Measurements from ENCODE around the gene KRTAP10-7.
"Not testable (repeated sequence)": the region's sequence is repeated elsewhere in the genome, so short reads cannot be mapped to it uniquely, and the experiment has no call there.

Gene KRTAP10-7

DNA sequence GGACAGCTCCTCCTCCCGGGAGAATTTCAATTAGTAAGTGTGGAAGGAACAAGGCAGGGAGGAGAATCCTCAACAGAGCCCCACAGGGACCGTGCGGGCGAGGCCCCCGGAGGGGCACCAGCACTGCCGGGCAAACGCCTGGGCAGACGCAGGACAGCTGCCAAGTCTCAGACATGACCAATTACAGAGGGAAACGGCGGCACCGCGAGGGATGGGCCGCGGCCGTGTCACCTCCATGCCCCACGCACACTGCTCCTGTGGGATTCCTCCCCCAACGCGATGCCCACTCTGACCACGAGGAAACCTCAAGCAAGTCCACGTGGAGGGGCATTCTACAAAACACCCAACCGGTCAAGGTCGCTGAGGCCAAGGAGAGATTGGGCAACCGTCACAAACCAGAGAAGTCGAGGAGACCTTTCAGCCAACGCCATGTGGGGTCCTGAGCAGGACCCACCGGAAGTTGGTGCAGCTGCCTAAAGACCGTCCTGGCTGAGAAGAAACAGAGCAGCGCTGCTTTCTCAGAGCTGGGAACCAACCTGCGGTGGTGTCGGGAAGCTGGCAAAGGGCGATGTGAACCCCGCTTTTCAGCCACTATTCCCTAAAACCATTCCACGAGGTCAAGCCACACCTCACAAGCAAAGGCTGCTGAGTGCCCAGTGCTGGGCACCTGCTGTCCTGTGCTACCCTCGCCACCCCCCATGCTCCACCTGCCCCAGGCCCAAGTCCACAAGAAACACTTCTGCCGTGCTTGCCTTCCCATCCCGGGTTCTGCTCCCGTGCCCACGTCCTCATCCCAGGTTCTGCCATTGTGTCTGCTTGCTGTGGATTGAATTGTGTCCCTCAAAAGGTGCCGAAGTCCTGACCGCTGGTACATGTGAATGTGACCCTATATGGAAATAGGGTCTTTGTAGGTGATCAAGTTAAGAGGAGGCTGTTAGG lies 28.3 kb upstream of the KRTAP10-7 start:
- FAIRE-seq: no peak

DNA sequence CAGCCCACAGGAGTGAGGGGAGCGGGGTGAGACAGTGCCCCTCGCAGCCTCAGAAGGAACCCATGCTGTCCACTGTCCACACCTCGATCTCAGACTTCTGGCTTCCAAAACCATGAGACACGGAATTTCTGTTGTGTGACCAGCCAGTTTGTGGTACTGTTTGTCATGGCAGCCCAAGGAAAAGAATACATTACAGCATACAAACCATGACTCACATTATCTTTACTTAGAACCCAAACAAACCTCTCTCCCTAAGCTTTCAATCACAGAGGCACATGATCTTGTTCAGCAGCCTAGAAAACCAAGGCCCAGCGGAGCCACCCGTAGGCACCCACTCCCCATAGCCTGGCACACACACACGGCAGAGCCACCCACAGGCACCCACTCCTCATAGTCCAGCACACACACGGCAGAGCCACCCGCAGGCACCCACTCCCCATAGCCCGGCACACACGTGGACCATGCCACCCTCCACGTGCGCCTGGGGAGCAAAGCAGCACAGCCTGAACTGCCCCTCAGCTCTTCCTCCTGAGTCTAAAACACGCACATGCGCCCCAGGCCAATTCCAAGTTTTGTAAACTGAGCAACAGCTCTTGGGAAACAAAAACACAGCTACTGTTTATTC lies 27.3 kb upstream of the KRTAP10-7 start:
- no peak for FAIRE-seq

DNA sequence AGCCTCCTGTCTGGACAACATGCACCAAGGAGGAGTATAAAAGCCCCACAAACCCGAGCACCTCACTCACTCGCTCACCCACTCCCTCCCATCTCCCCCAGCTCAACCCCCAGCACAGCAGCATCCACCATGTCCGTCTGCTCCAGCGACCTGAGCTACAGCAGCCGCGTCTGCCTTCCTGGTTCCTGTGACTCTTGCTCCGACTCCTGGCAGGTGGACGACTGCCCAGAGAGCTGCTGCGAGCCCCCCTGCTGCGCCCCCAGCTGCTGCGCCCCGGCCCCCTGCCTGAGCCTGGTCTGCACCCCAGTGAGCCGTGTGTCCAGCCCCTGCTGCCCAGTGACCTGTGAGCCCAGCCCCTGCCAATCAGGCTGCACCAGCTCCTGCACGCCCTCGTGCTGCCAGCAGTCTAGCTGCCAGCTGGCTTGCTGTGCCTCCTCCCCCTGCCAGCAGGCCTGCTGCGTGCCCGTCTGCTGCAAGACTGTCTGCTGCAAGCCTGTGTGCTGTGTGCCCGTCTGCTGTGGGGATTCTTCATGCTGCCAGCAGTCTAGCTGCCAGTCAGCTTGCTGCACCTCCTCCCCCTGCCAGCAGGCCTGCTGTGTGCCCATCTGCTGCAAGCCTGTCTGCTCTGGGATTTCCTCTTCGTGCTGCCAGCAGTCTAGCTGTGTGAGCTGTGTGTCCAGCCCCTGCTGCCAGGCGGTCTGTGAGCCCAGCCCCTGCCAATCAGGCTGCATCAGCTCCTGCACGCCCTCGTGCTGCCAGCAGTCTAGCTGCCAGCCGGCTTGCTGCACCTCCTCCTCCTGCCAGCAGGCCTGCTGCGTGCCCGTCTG lies 26.6 kb upstream of the KRTAP10-7 start, which contains the start of gene KRTAP10-4:
Gene KRTAP10-4 (plus strand): TSS at position 100 of the 827 bp plus-strand sequence. CDS start 30 bp downstream, at position 130.
- not testable (repeated sequence) for FAIRE-seq

DNA sequence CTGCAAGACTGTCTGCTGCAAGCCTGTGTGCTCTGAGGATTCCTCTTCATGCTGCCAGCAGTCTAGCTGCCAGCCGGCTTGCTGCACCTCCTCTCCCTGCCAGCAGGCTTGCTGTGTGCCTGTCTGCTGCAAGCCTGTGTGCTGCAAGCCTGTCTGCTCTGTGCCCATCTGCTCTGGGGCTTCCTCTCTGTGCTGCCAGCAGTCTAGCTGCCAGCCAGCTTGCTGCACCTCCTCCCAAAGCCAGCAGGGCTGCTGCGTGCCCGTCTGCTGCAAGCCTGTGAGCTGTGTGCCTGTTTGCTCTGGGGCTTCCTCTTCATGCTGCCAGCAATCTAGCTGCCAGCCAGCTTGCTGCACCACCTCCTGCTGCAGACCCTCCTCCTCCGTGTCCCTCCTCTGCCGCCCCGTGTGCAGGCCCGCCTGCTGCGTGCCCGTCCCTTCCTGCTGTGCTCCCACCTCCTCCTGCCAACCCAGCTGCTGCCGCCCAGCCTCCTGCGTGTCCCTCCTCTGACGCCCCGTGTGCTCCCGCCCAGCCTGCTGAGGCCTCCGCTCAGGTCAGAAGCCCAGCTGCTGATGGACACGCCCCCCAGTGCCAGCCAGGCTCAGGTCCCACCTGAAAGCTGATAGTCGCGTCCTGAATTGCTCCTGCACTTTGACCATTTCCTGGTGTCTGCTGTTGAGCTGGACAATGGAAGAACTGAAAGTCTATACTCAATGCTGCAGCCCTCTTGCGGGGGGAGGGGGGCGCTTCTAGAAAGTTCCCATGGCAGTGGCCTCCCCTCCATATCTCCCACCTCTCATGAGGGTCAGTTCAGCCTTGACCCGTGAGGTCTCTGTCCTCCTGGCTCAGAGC lies 25.7 kb upstream of the KRTAP10-7 start:
- no peak for FAIRE-seq

DNA sequence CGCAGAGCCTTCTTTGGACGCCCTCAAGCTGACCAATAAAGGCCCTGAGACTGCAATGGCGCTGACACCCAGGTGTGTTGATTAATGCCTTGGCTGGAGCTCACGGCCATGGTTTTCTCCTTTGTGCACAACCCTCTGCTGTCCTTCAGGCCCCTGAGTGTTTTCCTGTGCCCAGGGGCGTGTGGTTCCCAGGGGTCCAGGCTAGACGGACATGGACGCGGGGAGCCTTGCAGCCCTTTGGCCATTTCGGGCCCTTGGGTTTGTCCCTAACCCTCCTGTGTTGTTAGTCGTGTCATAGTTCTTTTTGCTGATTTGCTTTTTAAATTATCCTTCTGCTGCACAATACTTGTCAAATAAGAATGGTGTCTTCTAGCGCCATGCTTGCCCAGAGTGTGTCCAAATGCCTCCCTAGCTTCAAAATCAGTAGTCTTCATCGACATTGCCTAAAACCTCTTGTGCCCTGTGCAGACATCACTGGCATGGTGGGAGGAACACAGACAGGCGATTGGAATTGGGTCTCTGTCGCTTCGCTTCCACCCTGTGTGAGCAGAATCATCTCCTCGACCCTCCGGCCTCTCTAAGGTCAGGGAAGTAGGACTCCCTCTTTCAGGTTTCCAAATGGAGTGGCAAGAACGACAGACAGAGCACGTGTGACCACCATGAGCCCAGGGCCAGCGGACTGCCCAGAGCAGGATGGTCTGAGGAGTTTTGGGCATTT lies 24.9 kb upstream of the KRTAP10-7 start:
- FAIRE-seq: no peak

DNA sequence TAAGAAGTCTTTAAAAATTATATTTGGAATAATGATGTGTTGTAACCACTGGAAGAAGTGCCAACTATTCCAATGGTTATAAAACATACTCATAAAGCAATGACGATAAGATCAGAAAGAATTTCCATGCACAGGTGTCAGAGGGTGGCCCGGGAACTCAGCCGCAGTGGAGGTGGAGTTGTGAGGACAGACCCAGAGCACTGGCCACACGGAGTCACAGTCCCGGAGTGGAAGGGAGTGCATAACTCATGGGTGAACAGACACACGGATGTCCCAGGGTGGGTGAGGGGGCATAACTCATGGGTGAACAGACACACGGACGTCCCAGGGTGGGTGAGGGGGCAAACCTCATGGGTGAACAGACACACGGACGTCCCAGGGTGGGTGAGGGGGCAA lies 24.4 kb upstream of the KRTAP10-7 start:
- FAIRE-seq: no peak

DNA sequence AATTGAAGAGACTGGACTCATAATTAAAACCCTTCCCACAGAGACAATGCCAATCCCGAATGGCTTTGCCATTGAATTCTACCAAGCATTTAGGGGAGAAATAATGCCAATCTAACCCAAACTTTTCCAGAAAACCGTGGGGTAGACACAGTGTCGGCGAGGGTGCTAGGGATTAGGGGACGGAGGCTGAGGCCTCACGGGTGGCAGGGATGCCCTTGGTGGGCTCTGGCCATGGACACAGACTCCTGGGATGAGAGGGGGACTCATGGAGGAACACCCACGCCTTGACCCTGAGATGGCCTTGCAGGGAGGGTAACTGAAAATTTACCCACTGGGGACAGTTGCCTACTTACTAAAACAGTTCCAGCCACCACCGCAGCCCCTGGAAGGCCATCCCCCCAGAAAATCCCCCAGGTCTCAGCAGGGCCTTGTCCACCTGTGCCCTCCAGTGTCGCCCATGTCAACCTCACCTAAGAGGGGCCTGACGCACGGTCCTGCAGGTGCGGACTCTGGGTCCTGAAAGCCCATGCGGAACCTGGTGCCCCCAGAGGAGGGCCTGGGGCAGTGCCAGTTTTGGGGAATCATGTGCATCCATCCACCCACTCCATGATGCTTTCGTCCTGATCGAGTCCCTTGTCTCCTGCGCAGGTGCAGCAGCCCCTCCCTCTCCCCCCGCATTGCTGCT lies 21.9 kb upstream of the KRTAP10-7 start:
- FAIRE-seq: no peak

DNA sequence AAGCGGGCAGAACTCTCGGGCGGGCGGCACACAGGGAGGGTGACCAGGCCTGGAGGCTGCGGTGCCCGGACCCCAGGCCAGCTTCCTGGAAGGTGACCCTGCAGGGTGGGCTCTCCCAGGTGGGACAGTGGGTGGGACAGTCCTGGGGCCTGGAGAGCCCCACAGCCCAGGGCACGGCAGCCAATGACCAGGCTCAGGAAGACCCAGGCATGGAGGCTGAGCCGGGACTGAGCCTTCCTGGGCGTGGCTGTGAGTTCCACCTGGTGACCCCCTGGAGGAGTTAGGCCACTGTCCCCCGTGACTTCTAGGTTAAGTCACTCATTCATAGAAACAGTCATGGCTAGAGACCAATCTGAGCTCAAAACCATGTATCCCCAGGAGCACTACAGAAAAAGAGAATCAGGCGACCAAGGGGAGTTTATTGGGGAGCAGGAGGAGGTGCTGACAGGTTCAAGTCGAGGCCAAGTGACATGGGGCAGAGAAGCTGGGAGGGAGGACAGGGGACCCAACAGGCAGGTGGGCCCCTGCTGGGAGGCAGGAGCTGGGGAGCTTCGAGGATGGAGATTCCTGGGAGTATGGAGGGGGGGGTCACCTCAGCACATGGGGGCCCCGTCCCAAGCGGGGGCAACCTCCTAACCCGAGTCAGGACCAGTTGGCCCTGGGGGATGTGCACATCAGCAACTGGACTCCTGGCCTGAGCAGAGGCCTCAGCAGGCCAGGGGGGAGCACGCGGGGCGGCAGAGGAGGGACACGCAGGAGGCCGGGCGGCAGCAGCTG lies 21.2 kb upstream of the KRTAP10-7 start:
- FAIRE-seq: no peak

DNA sequence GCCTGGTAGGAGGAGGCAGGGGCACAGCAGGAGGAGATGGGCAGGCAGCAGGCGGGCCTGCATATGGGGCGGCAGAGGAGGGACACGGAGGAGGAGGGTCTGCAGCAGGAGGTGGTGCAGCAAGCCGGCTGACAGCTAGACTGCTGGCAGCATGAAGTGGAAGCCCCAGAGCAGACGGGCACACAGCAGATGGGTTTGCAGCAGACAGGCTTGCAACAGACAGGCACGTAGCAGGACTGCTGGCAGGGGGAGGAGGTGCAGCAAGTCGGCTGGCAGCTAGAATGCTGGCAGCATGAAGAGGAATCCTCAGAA lies 20.6 kb upstream of the KRTAP10-7 start:
- FAIRE-seq: no peak

DNA sequence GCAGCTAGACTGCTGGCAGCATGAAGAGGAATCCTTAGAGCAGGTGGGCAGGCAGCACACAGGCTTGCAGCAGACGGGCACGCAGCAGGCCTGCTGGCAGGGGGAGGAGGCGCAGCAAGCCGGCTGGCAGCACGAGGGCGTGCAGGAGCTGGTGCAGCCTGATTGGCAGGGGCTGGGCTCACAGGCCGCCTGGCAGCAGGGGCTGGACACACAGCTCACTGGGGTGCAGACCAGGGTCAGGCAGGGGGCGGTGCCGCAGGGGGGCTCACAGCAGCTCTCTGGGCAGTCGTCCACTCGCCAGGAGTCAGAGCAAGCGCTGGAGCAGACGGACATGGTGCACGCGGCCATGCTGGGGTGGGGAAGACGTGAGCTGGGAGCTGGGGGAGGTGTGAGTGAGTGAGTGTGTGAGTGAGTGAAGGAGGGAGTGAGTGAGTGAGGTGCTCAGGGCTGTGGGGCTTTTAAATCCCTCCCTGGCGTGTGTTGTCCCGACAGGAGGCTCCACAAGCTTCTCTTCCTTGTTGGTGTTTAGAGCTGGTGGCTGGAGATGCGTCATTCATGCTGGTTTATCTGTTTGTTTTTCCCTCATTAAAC lies 20.1 kb upstream of the KRTAP10-7 start, which contains the start of gene KRTAP10-5:
Gene KRTAP10-5 (minus strand): TSS at position 374 of the 591 bp plus-strand sequence. CDS start 26 bp downstream, at position 348.
- not testable (repeated sequence) for FAIRE-seq

DNA sequence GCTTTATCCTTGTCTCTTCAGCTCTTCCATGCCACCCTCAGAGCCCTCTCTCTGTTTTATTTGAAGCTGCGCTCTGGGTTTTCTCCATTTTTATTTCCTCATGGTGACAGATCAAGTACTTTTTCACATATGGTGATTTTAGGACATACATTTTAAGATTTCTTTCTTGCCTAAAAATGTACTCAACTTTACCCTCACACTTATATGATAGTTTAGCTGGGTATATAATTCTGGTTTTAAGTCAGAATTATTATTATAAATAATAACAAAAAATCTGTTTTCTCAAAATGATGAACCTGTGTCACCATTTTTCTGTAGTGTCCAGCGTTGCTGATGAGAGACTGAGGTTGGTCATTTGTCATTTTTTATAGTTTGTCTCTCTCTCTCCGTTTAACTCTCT lies 19.2 kb upstream of the KRTAP10-7 start:
- no peak for FAIRE-seq

DNA sequence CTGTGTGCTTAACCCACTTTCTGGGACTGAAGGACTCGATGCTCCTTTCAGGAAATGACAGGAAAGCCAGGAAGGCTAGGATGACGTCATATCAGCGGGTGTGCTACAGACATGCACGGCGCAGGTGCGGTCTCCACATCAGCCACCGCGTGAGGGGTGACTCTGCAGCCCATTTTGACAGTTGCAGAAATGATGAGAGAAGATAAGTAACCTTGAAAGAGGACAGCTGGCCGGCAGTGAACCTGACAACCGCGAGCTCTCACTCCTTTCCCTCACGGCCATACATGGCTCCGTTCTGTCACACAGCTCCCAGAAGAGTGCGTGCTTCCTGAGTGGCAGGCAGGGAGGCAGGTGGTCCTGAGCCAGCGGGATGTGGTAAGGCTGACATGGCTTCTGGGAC lies 18.3 kb upstream of the KRTAP10-7 start:
- no peak for FAIRE-seq

DNA sequence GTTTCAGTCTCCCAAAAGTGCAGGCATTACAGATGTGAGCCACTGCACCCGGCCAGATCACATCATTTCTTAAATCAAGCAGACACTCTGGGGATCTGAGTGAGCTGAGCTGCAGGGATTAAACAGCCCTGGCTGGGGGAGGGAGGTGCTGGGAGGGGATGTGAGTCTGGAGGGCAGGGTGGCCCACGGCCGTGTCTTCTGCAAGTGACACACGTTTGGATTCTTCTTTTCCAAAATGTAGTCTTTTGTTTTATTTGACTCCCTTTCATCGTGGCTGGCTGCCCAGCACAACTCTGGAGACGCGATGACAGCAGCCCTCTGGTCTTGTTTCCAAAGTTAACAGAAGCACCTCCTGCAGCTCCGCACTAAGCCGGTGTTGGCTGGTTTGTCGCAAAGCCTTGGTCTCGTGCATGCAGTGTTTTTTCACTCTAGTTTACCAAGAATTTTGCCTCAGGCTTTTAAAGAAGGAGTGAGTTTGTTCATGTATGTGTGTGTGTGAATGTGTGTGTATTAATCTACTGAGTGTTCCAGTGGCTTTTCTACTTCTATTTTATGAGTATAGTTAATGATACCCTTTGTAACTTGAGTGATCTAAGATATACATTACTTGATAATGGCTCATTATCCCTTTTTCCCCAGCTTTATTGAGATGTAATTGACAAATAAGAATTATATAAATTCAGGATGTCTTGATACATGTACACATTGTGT lies 17.2 kb upstream of the KRTAP10-7 start:
- FAIRE-seq: no peak

DNA sequence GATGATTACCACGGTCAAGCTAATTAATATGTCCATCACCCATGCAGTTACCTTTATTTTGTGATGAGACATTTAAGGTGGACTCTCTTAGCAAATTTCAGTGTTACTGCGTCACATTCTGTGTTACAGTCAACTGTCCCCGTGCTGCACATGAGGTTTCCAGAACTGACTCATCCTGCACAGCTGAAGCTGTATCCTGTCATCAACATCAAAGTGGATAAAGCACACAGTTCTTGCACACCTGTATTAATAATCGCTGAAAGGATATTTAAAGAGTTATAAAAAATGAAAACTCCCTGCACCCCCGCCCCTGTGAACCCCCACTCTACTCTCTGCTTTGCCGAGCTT lies 16.6 kb upstream of the KRTAP10-7 start:
- FAIRE-seq: no peak

DNA sequence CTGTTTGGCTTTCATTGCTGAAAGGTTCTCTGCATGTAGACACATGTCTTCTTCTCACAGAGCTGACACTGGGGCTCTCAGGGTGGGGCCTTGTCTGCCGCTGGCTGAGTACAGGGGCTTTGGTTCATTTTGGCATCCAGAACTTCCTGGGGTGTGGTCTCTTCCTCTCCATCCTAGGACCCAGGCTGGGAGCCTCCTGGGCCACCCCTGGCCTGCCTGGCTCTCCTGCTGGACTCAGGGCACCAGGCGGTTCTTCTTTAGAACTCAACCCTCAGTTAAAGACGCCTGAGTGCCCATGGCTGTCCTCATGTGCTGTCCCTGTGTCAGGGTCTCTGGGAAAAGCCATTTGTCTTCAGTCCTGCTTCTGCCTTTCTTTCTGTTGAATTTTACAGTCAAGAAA lies 14.5 kb upstream of the KRTAP10-7 start:
- no peak for FAIRE-seq

DNA sequence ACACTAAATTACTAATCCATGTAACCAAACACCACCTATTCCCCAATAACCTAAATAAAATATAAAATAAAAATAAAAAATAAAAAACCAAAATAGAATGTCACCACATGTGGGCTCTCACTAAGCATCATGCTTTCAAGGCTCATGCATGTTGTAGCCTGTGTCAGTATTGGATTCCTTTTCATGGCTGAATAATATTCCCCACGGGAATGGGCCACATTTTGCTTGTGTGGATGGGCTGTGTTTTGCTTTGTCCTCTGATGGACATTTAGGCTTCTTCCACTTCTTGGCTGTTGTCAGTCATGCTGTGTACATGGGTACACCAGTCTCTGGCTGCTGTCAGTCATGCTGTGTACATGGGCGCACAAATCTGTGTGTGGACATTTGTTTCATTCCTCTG lies 11.3 kb upstream of the KRTAP10-7 start:
- FAIRE-seq: no peak

DNA sequence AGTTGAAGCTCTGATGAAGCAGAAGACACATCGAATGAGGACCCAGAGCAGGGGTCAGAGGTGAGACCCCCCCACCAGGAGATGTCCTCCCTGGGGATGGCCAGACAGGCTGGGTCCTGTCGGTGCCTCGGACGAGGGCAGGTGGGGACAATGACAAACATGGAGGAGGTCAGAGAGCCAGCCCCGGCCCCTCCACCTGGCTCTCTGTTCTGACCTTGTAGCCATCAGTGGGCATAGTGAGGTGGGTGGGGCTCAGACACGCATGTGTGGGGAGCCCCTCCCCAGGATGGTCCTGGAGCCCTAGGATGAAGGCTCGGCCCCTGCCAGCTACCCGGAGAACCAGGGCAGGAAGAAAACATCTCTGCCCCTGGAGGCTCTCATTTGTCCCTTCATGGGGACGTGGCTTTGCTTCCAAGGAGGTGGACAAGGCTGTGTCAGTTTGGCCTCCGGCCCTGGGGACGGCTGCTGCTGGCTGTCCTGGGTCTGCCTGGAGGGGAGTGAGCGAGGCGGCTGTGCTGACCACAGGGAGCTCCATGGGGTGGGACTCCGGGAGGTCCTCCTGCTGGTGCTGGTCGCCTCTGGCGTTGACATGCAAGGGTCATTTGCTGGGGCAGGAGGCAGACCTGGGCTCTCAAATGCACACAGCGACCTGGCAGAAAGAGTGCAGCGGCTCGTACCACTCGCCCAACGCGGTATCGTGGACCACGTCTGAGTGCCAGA lies 10.7 kb upstream of the KRTAP10-7 start:
- no peak for FAIRE-seq

DNA sequence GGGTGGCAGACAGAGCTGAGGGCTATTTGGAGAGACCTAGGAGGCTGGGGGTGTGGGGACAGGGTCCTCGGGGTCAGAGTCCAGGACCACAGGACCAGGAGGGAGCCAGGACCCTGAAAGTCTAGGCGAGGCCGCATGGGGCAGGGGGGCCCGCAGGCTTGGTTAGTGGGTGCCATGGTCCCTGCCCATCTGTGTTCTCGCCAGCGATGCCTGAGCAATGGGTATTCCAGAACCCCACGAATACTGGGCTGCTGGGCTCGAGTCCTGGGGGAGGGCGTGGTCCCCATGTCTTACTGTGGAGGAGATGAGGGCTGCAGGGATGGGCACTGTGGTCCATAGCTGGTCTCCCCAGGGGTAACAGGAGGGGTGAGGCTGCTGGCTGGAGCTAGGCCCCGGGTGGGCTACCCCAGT lies 10.1 kb upstream of the KRTAP10-7 start:
- FAIRE-seq: no peak
